COLO668 (cell line): ENCODE measurements around the gene GTF3C2.
"Not testable (repeated sequence)": the region's sequence is repeated elsewhere in the genome, so short reads cannot be mapped to it uniquely, and the experiment has no call there.

Source experiments
- DNase-seq: peaks from one replicate; lab custom pipeline; 2025; ENCODE audit not compliant: unreplicated experiment; lab: John Stamatoyannopoulos, UW

Gene GTF3C2

DNA sequence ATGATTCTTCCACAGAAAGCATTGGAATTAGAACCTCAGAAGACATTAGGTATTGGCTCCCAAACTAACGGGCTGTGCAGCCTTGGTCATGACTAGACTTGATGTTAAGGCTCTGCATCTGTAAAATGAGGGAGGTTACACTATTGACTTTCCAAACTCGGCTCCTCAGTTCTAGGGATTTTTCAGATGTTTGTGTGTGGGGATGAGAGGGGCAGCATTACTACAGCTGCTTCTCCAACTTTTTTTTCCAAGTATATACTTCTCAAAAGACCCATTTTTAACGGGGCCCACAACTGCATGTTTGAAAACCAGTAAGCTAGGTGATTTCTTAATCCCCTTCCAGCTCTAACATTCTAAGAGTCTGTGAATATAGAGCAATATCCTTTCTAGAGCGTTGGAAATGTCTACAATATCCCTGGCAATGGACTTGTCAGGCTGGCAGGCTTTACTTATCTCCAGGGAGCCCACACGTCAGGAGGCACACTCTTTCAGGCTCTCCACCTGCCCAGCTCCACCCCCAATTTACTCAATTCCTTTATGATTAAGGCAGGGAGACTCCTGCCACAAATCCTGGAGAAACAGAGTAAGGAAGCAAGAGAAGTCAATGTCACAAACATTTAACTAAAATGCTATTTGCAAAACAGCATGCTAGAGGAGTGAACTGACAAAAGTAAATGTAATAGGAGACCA lies 32.8 kb downstream of the GTF3C2 start:
- no peak for DNase-seq

DNA sequence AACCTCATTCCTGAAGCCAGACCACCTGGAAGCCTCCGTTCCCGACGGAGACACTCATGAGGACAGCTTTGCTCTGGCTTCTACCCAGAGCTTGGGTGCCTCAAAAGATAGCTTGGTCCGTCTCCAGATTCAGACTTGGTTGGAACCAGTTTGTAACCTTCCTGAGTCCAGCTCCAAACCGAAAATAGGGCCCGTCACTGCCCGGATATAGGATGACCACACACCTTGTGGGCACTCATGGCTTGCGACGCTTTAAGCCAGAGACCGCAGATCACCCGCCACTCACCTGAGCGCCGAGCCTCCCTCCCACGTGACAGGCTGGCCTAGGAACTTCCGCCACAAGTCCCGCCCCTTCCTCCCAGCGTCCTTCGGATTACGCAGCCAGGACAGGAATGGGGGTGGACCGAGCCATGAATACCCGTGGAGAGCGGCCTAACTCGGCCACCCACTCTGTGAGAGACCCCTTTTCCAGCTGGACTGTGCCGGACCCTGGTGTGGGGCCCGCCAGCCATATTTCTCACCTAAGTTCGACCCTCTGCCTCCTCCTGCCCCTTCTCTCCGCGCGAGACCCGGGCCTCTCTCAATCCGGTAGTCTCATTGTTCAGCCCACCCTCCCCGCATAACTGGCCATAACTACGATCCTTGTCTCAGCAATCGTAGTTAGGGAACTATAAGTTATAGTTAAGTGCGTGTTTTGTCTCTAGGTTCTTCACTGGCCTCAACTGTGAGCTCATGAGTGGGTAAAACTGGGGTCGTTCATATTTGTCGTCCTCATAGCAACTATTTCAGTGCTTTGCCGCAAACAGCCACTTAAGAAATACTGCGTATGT lies 33.6 kb downstream of the GTF3C2 start, which contains the start of gene MPV17:
TSS of gene MPV17 (minus strand) at position 332 of the 830 bp plus-strand sequence. CDS start 580 bp downstream, outside the sequence.
- DNase-seq, result peak; percentile 92

DNA sequence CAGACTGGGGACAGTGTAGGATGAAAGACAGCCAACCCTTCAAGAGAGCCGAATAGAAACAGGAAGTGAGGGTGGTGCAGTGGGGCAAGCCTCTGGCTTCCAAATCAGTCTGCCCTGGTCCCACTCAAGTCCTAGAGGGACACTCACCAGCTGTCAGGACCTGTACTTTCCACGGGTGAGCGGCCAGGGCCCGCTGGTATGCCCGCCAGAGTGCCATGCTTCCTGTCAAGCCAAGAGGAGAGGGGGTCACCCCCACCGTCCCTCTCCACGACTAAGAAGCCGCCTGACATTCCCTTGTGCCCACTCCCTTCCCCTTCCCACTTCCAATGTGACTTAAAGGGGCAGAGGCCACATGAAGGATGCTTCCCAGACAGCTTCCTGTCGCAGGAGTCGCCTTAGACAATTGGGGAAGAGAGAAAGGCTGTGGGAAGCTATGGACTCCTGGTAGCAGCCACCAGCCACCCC lies 34.2 kb downstream of the GTF3C2 start:
- DNase-seq, result peak; percentile 33

DNA sequence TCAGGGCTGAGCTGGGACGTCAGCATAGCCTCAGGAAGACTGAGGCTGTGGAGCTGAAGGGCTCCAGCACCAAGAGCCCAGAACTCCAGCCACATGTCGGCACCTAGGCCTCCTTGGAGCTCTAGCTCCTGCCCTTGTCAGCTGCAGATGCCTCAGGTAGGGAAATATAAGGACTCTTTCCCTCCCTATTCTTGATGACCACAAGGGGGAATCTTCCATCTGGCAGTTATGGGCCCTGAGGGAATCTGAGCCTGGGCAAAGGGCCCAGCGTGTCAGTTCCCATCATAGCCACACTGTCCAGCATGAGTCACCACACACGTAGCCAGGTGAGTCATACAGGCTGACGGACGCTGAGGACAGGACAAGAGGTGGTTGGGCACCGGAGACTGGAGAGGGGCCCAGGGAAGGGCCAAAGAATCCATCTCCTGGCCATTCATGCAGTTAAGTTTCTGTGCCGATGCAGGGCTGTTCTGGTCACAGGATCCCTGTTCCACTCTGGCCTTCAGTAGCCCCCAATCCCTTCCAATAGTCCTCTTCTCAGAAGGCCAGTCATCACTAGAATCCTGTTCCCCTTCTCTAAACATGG lies 35.5 kb downstream of the GTF3C2 start:
- DNase-seq, result peak; percentile 83

DNA sequence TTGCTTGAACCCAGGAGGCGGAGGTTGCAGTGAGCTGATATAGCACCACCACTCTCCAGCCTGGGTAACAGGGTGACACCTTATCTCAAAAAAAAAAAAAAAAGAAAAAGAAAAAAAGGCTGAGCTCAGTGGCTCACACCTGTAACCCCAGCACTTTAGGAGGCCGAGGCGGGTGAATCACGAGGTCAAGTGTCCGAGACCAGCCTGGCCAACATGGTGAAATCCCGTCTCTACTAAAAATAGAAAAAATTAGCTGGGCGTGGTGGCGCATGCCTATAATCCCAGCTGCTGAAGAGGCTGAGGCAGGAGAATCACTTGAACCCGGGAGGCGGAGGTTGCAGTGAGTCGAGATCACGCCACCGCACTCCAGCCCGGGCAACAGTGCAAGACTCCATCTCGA lies 36.7 kb downstream of the GTF3C2 start:
- DNase-seq, result not testable (repeated sequence)

DNA sequence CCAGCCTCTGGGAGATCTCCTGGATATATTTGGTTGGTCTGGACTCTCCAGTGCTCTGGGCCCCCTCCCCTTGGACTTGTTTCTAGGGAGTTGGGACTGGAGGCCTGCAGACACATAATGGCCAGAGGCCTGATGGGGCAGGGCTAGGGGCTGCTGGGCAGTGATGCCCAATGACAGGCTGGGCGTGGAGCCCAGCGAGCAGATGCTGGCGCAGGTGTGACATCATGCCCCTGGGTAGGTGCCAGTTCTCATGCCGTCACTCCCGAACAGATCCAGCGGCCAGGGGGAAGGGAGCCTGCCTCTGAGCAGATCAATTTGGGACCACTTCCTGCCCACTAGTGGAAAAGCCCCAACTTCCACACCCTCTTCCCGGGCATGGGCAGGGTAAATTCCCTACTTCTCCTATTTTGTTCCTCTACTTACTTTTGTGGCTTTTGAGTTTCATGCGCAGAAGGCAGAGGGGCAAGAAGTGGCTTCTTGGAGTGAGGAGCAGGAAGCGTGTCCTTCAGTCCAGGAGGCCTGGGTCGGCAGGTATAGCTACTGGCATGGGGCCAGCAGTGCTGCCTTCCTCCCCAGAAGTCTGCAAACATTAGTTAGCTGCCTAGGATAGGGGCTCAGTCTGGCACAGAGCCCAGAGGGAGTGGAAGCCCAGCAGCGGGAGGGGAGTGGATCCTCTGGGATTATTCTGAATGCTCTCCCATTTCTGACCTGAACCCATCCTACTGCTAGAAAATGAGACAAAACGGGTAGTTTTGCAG lies 39.7 kb downstream of the GTF3C2 start:
- peak; percentile 88 for DNase-seq

DNA sequence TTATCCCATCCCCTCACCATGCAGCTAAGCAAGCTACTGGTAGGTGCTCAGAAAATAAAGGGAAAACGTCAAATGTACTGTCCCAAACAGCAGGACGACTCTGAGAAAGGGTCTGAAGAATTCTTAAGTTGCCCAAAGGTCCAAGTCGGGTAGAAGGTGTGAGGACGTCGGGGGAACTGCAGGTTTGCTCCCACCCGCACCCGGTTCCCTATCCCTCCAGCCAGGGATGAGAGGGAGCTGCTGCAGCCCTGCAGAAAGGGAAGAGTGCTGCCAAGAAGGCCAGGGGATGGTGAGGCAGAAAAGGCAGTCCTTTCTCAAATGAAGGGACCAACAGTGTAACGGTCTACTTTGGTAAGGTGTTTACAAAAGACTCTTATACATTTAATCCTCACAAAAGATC lies 41.4 kb downstream of the GTF3C2 start:
- DNase-seq, result no peak

DNA sequence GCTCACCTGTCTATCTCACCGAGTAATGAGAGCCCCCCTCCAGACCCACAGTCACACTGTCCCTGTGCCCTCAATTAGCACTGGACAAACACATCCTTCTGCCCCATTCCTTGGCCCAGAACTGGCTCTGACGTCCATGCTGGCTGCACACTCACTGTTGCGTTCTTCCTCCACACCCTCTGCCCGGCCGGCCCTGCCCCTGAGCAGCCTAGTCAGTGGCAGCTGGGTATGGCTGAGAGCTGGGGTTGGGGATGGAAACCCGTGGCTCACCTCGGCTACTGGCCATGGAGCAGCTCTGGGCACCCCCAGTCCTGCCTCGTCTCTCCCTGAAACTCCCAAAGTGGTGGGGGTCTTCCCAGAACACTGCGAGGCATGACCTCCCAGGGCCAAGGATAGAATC lies 41.9 kb downstream of the GTF3C2 start:
- DNase-seq, result no peak

DNA sequence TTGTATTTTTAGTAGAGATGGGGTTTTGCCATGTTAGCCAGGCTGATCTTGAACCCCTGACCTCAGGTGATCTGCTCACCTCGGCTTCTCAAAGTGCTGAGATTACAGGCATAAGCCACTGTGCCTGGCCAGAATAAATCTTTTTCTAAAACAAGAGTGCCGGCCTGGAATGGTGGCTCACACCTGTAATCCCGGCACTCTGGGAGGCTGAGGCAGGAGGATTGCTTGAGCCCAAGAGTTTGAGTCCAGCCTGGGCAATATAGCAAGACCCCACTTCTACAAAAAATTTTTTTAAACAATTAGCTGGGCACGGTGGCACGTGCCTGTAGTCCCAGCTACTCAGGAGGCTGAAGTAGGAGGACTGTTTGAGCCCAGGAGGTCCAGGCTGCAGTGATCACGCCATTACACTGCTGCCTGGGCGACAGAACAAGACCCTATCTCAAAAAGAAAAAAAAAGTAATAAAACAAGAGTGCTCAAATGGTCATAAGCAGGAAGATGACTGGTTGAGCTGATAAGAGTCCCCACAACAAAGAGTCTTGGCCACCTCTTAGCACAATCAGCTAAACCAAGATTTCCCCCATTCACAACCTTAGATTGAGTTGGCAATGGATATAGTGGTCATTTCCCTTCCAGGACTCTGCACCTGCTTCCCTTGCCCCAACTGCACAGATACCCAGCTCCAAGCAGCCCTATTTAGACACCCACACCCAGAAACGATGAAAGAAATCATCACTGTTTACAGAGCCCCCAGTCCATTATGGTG lies 42.5 kb downstream of the GTF3C2 start:
- DNase-seq, result no peak

DNA sequence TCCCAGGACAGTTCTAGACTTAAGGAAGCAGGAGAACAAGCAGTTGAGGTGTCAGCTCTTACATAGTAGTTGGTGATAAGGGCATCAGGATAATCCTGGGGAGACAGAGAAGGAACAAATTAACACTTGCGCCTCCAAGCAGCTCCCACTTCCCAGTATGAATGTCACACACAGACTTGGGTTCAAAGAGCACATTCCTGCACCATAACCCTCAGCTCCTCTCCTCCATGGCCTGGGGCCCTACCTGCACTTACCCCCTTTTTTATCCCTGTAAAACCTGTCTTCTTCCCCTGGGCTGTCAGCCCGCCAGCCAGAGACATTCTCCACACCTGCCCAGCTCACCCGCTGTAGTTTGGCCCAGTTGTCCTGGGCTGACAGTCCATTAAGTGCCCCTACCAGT lies 44.4 kb downstream of the GTF3C2 start:
- DNase-seq, result no peak

DNA sequence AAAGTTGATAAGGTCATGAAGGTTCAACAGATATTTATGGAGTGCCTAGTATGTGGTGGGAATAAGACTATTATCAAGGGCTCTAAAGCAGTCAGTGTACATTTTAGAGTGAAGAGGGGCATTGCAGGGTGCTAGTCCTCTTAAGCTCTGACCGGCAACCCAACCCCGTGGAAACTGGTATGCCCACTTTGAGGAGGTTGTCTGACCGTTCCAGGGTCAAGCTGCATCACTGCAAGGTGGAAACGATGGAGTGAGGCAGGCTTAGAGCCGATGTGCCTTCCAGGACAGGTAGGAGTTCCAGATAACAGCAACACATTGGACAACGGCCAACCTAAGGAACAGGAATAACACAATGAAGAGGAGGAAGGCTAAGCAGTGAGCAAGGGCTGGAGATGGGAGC lies 46.9 kb downstream of the GTF3C2 start:
- DNase-seq, result no peak

DNA sequence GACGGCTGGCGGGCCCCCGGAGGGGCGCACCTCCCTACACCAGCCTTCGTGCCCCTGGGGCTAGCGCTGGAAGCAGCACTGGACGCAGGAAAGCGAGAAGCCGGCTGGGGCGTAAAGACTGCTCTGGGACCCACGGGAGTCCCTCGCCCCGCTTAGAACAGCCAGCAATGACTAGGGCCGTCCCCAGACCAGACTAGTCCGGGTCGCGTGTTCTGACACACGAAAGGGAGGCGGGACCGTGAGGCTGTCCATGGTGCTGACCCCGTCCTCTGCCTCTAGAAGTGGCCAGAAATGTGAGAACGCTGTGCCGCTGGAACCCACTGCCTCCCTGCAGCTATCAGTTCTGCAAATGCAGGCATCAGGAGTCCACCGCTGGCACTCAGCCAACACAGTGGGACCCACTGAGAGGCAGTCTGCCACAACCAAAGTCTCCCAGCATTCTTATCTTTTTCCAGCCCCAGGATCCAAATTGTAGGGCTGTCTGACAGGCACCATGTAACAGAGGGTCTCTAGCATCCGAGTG lies 48.1 kb downstream of the GTF3C2 start, which contains the start of gene UCN:
TSS of gene UCN (minus strand) at position 87 of the 523 bp plus-strand sequence. CDS start 550 bp downstream, outside the sequence.
- DNase-seq, result no peak

DNA sequence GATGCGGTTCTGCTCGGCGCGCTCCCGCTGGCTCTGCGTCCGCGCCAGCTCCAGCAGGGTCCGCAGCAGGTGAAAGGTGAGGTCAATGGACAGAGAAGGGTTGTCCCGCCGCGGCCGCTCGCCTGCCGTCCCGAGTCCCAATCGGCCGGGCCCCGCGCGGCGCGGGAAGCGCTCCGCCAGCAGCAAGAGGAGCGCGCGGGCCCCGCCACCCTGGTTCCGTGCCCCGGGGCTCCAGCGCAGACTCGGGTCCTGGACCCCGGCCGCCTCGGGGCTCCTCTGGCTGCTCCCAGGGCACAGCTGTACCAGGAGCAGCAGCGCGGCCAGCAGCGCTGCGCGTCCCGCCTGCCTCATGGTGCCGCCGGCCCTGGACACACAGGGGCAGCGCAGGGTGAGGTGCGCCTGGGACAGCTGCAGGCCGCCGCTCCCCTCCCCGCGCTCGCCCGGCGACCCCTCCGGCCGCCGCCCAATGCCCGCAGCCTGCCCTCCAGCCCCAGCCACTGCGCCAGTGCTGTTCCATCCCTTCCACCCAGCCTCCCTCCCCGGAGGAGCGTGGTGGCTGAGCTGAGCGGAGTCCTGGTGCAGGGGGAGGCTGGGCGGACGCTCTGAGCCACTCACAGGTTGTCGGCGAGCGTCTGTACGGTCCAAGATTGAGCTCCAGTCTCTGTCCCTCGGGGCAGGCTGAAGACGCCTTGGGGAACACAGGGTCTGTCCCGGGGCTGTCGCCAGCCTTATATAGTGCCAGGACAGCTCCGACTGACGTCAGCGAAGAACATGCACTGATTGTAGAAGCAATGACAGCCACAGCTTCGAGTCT lies 48.8 kb downstream of the GTF3C2 start:
- DNase-seq, result no peak

DNA sequence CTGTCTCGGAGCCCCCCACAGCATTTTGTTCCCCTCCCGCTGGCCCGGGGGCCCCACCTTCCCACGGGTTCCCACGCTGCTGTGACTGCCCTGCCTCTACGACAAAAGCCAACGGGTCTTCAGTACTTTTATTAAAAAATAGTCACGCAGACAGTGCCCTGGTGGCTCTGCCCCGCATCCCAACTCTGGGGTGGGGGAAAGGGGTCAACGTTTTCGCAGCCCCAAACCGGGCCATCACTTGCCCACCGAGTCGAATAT lies 49.3 kb downstream of the GTF3C2 start:
- no peak for DNase-seq

DNA sequence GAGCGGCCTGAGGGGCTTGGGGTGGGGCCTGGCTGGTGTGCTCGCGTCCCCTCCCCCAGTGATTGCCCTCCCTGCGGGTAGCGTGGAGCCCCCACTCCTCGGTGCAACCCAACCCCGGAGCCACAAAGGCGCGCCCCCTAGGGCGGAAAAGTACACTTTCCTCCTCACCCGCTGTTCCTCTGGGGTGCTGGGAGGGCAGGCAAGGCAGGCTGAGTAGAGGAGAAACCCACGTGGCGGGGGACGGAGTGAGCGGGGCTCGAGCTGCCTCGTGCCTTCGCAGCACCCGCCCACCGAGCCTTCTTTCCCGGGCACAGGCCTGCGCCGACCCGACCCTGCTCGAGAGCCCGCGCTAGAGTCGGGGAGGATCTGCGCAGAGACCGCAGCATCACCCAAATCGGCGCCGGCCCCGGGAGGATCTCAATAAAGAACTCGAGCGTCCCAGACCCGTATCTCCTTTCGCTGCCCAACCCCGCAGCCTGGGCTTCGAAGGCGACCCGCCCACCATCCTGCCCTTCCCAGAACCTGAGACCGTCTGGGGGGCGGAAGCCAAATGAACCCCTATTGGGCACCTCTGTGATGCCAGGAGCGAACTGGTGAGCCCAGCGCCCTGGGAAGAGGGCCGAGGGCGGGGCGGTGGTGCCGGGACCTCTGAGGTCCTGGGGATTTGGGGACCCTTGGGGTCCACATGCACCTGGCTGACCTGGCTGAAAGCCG lies 49.8 kb downstream of the GTF3C2 start:
- DNase-seq, result no peak

DNA sequence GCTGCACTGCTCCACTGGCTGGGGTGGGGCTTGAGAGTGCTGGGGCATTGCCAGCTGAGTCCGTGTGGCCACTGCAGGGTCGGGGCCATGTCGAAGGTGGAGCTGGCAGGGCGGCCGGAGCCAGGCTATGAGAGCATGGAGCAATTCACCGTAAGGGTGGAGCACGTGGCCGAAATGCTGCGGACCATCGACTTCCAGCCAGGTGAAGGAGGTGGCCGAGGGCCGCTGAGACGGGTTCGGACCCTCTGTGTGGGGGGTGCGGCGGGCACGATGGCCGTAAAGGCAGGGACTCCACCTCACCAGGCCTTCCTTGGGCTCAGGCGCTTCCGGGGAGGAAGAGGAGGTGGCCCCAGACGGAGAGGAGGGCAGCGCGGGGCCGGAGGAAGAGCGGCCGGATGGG lies 50.4 kb downstream of the GTF3C2 start:
- DNase-seq, result no peak

DNA sequence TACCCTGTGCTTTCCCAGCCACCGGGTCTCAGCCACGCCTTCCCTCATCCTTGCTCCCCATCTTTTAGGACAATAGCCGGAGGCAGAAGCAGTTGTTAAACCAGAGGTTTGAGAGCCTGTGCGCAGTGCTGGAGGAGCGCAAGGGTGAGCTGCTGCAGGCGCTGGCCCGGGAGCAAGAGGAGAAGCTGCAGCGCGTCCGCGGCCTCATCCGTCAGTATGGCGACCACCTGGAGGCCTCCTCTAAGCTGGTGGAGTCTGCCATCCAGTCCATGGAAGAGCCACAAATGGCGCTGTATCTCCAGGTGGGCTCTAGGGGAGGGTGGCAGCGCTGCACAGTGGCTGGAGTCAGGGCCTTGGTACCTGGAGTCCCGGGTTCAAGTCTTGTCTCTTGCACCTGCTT lies 51.0 kb downstream of the GTF3C2 start:
- DNase-seq, result no peak

DNA sequence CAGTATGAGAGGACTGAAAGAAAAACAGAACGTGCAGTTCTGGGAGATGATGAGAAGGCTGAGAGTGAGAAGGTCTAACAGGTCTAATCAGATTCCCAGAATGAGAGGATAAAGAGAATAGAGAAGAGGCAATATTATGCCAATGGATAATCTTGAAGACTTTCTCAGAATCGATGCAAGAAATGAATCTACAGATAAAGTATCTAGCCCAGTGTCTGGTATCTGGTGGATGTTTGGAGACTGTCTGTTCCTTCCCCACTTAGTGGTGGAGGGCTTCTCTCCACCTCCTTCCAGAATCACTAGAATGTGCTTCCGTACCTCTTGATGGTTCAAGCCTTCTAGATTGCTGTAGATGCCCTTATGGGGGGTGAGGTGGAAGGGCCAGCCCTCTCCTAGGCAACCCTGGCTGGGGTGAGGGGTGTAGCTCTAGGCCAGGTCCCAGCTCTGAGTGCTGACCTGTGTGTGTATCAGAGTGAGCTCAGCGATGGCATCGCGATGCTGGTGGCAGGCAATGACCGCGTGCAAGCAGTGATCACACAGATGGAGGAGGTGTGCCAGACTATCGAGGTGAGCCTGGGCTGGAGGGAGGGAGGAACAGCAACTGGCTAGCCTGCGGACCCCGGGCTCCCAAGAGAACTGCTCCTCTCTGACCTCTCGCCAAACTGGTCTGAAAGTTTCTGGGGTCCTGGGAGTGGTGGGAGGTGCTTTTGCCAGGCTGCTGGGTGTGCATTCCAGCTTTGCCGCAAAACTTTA lies 51.9 kb downstream of the GTF3C2 start:
- DNase-seq, result no peak
